PFSK-1 (cell line): Measurements from ENCODE around the gene CNTNAP2.

ENCODE experiments used
- FOXP2 ChIP-seq: optimal IDR thresholded peaks from 2 replicates; pipeline ENCODE3; 2011; ENCODE audit warnings: borderline replicate concordance, control low read depth, inconsistent platforms; ENCODE audit not compliant: insufficient read depth; ENCODE audit errors: extremely low read length, extremely low read depth
- POLR2AphosphoS5 ChIP-seq: IDR thresholded peaks from 2 replicates; pipeline ENCODE4 v1.6.1; 2012; ENCODE audit warnings: low read depth, mild to moderate bottlenecking, control low read depth, low read length, moderate library complexity
- SIN3A ChIP-seq: IDR thresholded peaks from 2 replicates; pipeline ENCODE4 v1.6.1; 2012; ENCODE audit warnings: mild to moderate bottlenecking, low read length, moderate library complexity, borderline replicate concordance; ENCODE audit not compliant: insufficient read depth
- TAF1 ChIP-seq: IDR thresholded peaks from 2 replicates; pipeline ENCODE4 v1.6.1; 2012; ENCODE audit warnings: low read length, control low read depth, borderline replicate concordance; ENCODE audit not compliant: insufficient read depth
- TF ChIP-seq, protein P1 (sequence below), 2 experiments: IDR thresholded peaks; 2 replicates each; pipeline versions ENCODE4 v1.6.1 to v1.8.0; 2011 to 2012; ENCODE audit warnings: low read depth in 2 of 2, low read length in 2 of 2, control low read depth in 1 of 2, inconsistent platforms in 1 of 2, mild to moderate bottlenecking in 1 of 2, moderate library complexity in 1 of 2; ENCODE audit not compliant: insufficient read depth in 1 of 2

The CNTNAP2 gene

DNA sequence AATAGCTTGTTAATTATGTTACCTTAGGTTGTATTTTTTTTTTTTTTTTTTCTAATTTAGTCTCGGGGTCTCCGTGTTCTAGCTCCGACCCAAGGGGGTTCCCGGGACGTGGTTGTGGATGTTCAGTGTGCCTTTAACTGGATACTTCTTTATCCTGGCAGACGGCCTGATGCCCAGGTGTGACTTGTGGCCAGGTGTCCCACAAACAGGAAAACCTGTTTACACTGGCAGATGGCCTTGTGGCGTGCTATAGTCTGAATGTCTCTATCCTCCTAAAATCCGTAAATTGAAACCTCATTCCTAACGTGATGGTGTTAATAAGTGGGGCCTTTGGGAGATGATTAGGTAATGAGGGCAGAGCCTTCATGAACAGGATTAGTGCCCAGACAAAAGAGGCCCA is 1927.6 kb downstream of the CNTNAP2 start:
- TF ChIP-seq FOXP2 = no peak
- TF ChIP-seq, protein P1, sequence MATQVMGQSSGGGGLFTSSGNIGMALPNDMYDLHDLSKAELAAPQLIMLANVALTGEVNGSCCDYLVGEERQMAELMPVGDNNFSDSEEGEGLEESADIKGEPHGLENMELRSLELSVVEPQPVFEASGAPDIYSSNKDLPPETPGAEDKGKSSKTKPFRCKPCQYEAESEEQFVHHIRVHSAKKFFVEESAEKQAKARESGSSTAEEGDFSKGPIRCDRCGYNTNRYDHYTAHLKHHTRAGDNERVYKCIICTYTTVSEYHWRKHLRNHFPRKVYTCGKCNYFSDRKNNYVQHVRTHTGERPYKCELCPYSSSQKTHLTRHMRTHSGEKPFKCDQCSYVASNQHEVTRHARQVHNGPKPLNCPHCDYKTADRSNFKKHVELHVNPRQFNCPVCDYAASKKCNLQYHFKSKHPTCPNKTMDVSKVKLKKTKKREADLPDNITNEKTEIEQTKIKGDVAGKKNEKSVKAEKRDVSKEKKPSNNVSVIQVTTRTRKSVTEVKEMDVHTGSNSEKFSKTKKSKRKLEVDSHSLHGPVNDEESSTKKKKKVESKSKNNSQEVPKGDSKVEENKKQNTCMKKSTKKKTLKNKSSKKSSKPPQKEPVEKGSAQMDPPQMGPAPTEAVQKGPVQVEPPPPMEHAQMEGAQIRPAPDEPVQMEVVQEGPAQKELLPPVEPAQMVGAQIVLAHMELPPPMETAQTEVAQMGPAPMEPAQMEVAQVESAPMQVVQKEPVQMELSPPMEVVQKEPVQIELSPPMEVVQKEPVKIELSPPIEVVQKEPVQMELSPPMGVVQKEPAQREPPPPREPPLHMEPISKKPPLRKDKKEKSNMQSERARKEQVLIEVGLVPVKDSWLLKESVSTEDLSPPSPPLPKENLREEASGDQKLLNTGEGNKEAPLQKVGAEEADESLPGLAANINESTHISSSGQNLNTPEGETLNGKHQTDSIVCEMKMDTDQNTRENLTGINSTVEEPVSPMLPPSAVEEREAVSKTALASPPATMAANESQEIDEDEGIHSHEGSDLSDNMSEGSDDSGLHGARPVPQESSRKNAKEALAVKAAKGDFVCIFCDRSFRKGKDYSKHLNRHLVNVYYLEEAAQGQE (IDR thresholded peaks at IDR 0.05; ENCODE audit: insufficient read depth in 1 of 2, low read depth in 2 of 2, low read length in 2 of 2) = no peak
- TF ChIP-seq TAF1 = no peak
- TF ChIP-seq SIN3A = no peak
- no peak for TF ChIP-seq POLR2AphosphoS5

DNA sequence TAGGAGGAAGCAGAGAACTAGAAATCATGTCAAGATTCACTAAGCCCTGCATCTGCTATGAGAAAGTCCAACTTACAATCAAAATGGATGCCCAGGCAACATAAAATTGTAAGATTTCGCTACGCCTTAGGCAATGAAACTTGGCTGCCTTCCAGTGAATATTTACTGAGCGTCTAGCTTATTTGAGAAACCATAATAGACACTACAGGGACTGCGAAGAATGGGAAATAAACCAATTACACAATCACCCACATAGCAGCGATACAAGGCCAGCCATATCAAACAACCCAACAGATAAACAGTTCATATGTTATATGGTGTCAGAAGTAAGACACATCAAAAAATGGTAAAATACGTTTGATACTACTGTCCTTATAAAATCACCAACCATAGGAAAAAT is 1928.9 kb downstream of the CNTNAP2 start:
- TF ChIP-seq SIN3A (no peak), POLR2AphosphoS5 (no peak), FOXP2 (no peak), TAF1 (no peak)
- TF ChIP-seq, protein P1 (IDR thresholded peaks at IDR 0.05; ENCODE audit: insufficient read depth in 1 of 2, low read depth in 2 of 2, low read length in 2 of 2) = no peak

GRCh38 chr7:148049068-148049467 is 1932.5 kb downstream of the CNTNAP2 start:
- TF ChIP-seq, protein P1 (IDR thresholded peaks at IDR 0.05; ENCODE audit: insufficient read depth in 1 of 2, low read depth in 2 of 2, low read length in 2 of 2) = no peak
- TF ChIP-seq TAF1 (no peak), SIN3A (no peak), FOXP2 (no peak), POLR2AphosphoS5 (no peak)

DNA sequence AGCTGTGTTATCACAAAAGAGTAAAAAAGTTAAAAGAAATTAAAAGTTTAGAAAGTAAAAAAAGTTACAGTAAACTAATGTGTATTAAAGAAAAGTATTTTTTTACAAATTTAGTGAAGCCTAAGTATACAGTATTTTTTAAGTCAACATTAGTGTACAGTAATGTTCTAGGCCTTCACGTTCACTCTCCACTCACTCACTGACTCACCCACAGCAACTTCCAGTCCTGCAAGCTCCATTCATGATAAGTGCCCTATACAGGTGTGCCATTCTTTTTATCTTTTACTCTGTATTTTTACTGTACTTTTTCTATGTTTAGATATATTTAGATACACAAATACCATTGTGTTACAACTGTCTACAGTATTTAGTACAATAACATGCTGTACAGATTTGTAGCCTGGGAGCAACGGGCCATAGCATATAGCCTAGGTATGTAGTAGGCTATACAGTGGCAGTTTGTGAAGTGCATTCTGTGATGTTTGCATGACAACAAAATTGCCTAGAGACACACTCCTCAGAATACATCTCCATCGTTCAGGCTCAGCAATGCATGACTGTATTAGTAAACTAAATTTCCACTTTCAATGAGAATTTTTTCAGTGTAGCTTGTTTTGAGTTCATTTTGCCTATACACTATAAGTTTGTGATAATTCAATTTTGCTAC is 1934.0 kb downstream of the CNTNAP2 start:
- TF ChIP-seq, protein P1 (IDR thresholded peaks at IDR 0.05; ENCODE audit: insufficient read depth in 1 of 2, low read depth in 2 of 2, low read length in 2 of 2) = no peak
- TF ChIP-seq FOXP2 (no peak), SIN3A (no peak), POLR2AphosphoS5 (no peak), TAF1 (no peak)

DNA sequence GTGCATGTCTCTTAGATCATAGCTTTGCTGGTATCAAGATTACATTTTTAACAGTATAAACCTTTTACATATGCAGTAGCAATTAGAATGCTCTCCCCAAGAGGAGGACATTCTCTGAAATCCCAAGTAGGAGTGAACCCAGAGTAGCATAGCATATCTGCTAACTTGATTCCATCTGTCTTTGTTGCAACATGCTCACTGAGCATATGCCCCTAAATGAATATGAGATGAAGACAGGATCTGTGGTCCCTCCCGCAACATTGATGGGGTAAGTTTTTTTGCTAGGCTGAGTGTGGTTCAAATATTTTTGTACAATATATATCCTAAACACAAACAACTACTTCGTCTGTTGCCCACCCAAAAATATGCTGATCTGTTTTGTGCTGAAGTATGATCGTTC is 1939.8 kb downstream of the CNTNAP2 start:
- TF ChIP-seq, protein P1 (IDR thresholded peaks at IDR 0.05; ENCODE audit: insufficient read depth in 1 of 2, low read depth in 2 of 2, low read length in 2 of 2) = no peak
- TF ChIP-seq TAF1 = no peak
- TF ChIP-seq POLR2AphosphoS5 = no peak
- TF ChIP-seq FOXP2 = no peak
- no peak for TF ChIP-seq SIN3A
